GM12865 (cell line): ENCODE results near the gene LRRC28.
A peak's percentile ranks its signal among the peaks of the same experiment; 100 is the strongest.

Experiments used
- DNase-seq: peaks from one replicate; pipeline ENCODE4 v3.0.0; 2010; ENCODE audit warnings: low read depth
- H3K4me3 ChIP-seq: 2 replicates; pipeline ENCODE4 v1.5.1; 2011; ENCODE audit warnings: mild to moderate bottlenecking, low read depth, low read length, control low read depth
- CTCF ChIP-seq: IDR thresholded peaks from 2 replicates; pipeline ENCODE4 v1.5.1; 2011; ENCODE audit warnings: low read length, control low read depth, low read depth, inconsistent platforms; ENCODE audit not compliant: insufficient read depth; ENCODE audit errors: missing control alignments

The LRRC28 gene

GRCh38 chr15:99335508-99335907 lies 84.2 kb downstream of the LRRC28 start:
- no peak for TF ChIP-seq CTCF
- no peak overlapping the region for H3K4me3 ChIP-seq
- no peak for DNase-seq

DNA sequence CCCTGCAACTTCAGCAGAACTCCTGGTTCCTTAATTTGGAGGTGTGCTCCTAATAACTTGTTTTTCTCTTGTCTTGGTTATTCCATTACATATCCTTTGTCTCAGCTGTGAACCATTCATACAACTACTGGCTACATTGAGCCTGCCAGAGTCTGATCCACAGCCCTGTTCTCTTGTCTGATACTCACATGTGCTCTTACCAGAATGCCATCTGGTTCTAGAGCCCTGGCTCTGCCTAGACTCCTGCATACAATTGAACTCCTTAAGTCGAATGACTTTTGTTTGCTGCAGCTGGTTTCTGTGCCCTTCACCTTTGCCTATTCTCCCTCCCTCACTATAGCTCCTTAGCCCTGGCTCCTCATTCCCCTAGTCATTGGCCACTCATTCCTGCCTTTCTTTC lies 85.5 kb downstream of the LRRC28 start:
- no peak overlapping the region for H3K4me3 ChIP-seq
- no peak for TF ChIP-seq CTCF
- DNase-seq, result no peak

- no peak for DNase-seq
- no peak overlapping the region for H3K4me3 ChIP-seq
- no peak for TF ChIP-seq CTCF
Observed at GRCh38 chr15:99340347-99340746, 89.1 kb downstream of the LRRC28 start.

DNA sequence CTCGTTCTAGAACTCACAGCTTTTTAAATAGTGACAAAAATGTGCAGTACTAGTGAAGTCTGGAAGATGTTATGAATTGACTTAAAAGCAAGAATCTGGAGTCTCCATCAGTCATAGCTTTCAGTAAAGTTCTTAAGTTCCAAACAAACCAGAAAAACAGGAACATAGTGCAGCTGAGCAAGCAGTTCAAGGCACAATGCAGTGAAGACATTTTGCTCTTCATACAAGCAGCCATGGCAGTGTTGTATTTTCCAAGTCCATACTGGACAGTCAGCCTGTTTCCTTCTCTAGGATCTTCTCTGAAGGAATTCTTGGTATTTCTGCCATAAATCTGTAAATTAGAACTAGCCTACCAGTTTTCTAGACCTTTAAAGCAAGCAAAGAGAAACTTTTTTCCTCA lies 90.5 kb downstream of the LRRC28 start:
- DNase-seq, result no peak
- no peak overlapping the region for H3K4me3 ChIP-seq
- no peak for TF ChIP-seq CTCF

- DNase-seq, result no peak
- TF ChIP-seq CTCF, result no peak
- H3K4me3 ChIP-seq, result no peak overlapping the region
Observed at GRCh38 chr15:99343208-99343607, 91.9 kb downstream of the LRRC28 start.

GRCh38 chr15:99343881-99344551 lies 92.7 kb downstream of the LRRC28 start:
- peak; percentile 31 for DNase-seq
- TF ChIP-seq CTCF, result peak; percentile 28
- no peak overlapping the region for H3K4me3 ChIP-seq

DNA sequence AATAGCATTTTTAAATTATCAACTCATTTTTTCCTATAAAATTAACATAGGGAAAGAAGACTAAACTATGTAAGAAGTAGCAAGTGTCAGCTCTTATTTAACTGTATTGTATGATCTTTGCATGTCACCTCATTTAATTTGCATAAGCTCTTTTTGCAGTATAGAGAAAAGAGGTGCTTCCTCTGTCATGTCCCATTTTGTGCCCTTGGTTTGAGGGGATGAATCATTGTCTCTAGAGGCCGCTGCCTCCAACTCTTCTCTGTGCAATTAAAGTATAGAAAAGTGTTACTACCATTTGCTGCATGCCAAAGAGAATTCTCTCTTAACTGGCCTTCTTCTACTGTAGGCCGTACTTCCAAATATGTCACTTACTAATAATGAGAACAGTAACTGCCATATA lies 93.4 kb downstream of the LRRC28 start:
- no peak overlapping the region for H3K4me3 ChIP-seq
- peak; percentile 19 for DNase-seq
- no peak for TF ChIP-seq CTCF
